Epidermal melanocyte (primary cell): ENCODE results near the gene ABCC3.
"Not testable (repeated sequence)": the region's sequence is repeated elsewhere in the genome, so short reads cannot be mapped to it uniquely, and the experiment has no call there.

ENCODE experiments used
- DNase-seq: peaks from one replicate; pipeline ENCODE4 v3.0.0; 2011; ENCODE audit warnings: low spot score; ENCODE audit not compliant: insufficient read length

The ABCC3 gene

GRCh38 chr17:50703162-50703561, 68.5 kb downstream of the ABCC3 start:
- no peak for DNase-seq

GRCh38 chr17:50707289-50708049, 72.8 kb downstream of the ABCC3 start, which contains the start of gene ANKRD40:
Gene ANKRD40, minus strand, starts transcription at chr17:50707914. Its CDS starts 260 bp downstream, at chr17:50707654.
- peak; percentile 84 for DNase-seq

GRCh38 chr17:50708050-50709000, 73.6 kb downstream of the ABCC3 start:
- DNase-seq: no peak

- DNase-seq: not testable (repeated sequence)
Observed at GRCh38 chr17:50709053-50709452, 74.4 kb downstream of the ABCC3 start.

GRCh38 chr17:50710025-50710424, 75.3 kb downstream of the ABCC3 start:
- DNase-seq: no peak

GRCh38 chr17:50710650-50711049, 76.0 kb downstream of the ABCC3 start:
- DNase-seq: no peak

GRCh38 chr17:50712641-50713040, 78.0 kb downstream of the ABCC3 start:
- no peak for DNase-seq

GRCh38 chr17:50715471-50715870, 80.8 kb downstream of the ABCC3 start:
- no peak for DNase-seq

- DNase-seq: peak; percentile 92
Observed at GRCh38 chr17:50719144-50719923, 84.7 kb downstream of the ABCC3 start, which contains the start of gene LUC7L3. Gene LUC7L3, plus strand, starts transcription at chr17:50719603. Its CDS starts 130 bp downstream, at chr17:50719733.

- DNase-seq: no peak
Observed at GRCh38 chr17:50719924-50720794, 85.5 kb downstream of the ABCC3 start.

GRCh38 chr17:50721194-50722010, 86.7 kb downstream of the ABCC3 start:
- DNase-seq: no peak

GRCh38 chr17:50722746-50723145, 88.1 kb downstream of the ABCC3 start:
- no peak for DNase-seq

GRCh38 chr17:50724622-50725021, 89.9 kb downstream of the ABCC3 start:
- not testable (repeated sequence) for DNase-seq

GRCh38 chr17:50725769-50726655, 91.3 kb downstream of the ABCC3 start:
- DNase-seq: no peak

GRCh38 chr17:50728112-50728429, 93.4 kb downstream of the ABCC3 start:
- no peak for DNase-seq

GRCh38 chr17:50728881-50729765, 94.4 kb downstream of the ABCC3 start:
- DNase-seq: no peak
